ENCODE measurements around the gene CASP3. TPM values are rescaled to one million over a fixed set of nuclear protein-coding genes. Genes with fewer than 3 reads are reported as not detected.
"Not testable (repeated sequence)": the region's sequence is repeated elsewhere in the genome, so short reads cannot be mapped to it uniquely, and the experiment has no call there.

CASP3 gene
- total and polyA plus RNA-seq, 2 experiments from 2014 or later, result 53.6 to 81.2 TPM

DNA sequence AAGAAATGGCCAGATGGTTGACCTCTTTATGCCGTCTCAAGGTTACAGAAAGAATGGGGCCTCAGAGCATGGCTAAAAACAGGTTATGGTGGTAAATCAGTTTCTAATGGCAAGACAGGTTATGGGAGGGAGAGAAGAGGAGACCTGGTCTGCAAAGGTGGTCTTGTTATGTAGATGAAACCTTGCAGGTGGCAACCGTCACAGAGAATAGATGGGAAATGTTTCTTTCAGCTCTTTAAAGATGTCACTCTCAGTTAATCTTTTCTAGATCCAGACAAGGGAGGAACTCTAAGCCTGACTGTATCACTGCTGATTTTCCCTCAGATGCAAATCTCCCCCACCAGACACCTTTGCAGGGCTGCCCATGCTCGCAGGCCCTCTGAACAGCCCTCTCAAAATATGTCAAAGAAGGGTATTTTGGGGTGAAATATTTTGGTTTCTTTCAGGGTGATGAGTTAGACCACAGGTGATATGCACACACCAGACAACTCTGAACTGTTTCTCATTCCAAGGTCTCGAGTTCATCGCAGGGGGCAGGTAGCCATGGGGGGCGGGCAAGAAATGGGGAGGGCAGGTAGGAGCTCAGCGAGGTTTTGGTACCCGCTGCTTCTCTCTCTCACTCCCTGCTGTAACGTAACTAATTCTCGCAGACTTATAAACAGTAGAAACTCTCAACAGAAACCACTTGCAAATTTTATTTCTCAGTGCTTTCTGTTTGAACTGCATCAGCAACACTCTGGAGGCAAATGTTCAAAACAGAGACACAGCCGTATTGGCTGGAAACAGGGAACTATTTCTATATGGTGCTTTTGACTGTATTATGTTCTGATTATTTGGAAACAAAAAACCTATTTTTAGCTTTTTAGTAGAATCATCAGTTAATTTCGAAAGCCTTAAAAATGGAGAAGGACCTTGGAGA is 32.4 kb downstream of the CASP3 start:
- Histone ChIP-seq H4K20me1 (ENCODE audit: insufficient read depth, poor library complexity, severe bottlenecking) (no peaks in the 10 kb centered on the region), H3K9me2 (replicated peaks; ENCODE audit: insufficient read depth) (no peaks in the 10 kb centered on the region), H3K27me3 (no peaks in the 10 kb centered on the region), H3K79me2 (no peaks in the 10 kb centered on the region), H3K9me3 (ENCODE audit: low read depth) (peaks cover 4% of the 10 kb centered on the region), H3K36me3 (replicated peaks; ENCODE audit: insufficient read depth, low read depth) (no peaks in the 10 kb centered on the region), H3K4me1 (ENCODE audit: insufficient read depth) (peaks cover 6% of the 10 kb centered on the region), H3K4me2 (no peak overlapping the region), H3K27ac (no peak overlapping the region), H3K4me3 (no peak overlapping the region), H2AFZ (no peak overlapping the region)
- TF ChIP-seq, protein P1, sequence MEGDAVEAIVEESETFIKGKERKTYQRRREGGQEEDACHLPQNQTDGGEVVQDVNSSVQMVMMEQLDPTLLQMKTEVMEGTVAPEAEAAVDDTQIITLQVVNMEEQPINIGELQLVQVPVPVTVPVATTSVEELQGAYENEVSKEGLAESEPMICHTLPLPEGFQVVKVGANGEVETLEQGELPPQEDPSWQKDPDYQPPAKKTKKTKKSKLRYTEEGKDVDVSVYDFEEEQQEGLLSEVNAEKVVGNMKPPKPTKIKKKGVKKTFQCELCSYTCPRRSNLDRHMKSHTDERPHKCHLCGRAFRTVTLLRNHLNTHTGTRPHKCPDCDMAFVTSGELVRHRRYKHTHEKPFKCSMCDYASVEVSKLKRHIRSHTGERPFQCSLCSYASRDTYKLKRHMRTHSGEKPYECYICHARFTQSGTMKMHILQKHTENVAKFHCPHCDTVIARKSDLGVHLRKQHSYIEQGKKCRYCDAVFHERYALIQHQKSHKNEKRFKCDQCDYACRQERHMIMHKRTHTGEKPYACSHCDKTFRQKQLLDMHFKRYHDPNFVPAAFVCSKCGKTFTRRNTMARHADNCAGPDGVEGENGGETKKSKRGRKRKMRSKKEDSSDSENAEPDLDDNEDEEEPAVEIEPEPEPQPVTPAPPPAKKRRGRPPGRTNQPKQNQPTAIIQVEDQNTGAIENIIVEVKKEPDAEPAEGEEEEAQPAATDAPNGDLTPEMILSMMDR (IDR thresholded peaks at IDR 0.05; ENCODE audit: poor library complexity), result no peak
- TF ChIP-seq EZH2phosphoT487 (IDR thresholded peaks at IDR 0.05; ENCODE audit: low read depth, severe bottlenecking, unreplicated experiment) (no peak), EZH2 (IDR thresholded peaks at IDR 0.05; ENCODE audit: borderline replicate concordance) (no peak)
- DNase-seq (ENCODE audit: low spot score), result no peak
- 80% methylated on average over 12 of the region's 12 CpGs for WGBS (ENCODE audit: low lambda C conversion rate, missing lambda C conversion rate)

DNA sequence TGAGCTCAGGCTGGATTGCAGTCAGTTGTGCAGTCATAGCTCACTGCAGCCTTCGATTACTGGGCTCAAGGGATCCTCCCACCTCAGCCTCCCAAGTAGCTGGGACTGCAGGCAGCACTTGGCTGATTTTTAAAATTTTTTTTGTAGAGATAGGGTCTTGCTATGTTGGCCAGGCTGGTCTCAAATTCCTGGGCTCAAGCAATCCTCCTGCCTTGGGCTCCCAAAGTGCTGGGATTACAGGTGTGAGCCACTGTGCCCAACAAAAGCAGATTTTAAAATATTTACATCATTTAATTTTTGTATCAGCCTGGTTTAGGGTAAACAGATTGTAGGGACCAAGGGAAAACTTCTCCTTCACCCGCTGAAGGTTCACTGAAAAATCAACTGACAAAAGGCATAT is 33.1 kb downstream of the CASP3 start:
- not testable (repeated sequence) for H3K9me3 ChIP-seq (ENCODE audit: low read depth); H3K36me3 ChIP-seq (replicated peaks; ENCODE audit: insufficient read depth, low read depth); H4K20me1 ChIP-seq (ENCODE audit: insufficient read depth, poor library complexity, severe bottlenecking); H2AFZ ChIP-seq; H3K27me3 ChIP-seq; H3K4me3 ChIP-seq; H3K4me1 ChIP-seq (ENCODE audit: insufficient read depth); H3K9me2 ChIP-seq (replicated peaks; ENCODE audit: insufficient read depth); H3K27ac ChIP-seq; H3K79me2 ChIP-seq; H3K4me2 ChIP-seq; DNase-seq (ENCODE audit: low spot score)
- 86% methylated on average over 2 of the region's 2 CpGs for WGBS (ENCODE audit: low lambda C conversion rate, missing lambda C conversion rate)

DNA sequence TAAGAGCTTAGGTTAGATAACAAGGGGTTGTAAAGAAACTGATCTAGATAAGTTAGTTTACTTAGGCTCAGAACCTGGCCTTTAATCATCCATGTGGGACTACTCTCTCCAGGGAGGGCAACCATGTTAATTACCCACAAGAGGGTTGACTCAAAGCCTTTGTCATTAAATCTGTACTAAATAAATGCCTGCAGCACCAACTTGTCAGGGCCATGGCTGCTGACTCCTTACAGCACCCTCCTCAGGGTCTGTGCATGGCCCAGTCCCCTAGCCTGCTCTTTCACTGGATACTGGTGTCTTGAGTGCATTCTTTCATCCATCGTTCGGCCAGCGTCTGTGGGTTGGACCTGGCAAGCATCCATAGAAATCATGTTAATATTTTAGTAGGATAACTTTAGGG is 34.7 kb downstream of the CASP3 start:
- TF ChIP-seq, protein P1 (IDR thresholded peaks at IDR 0.05; ENCODE audit: poor library complexity), result no peak
- no peak for TF ChIP-seq EZH2phosphoT487 (IDR thresholded peaks at IDR 0.05; ENCODE audit: low read depth, severe bottlenecking, unreplicated experiment)
- TF ChIP-seq EZH2 (IDR thresholded peaks at IDR 0.05; ENCODE audit: borderline replicate concordance), result no peak
- H3K9me3 ChIP-seq (ENCODE audit: low read depth), result peaks cover 4% of the 10 kb centered on the region
- DNase-seq (ENCODE audit: low spot score), result no peak
- H3K27ac ChIP-seq, result no peak overlapping the region
- 97% methylated on average over 3 of the region's 3 CpGs for WGBS (ENCODE audit: low lambda C conversion rate, missing lambda C conversion rate)
- no peak overlapping the region for H2AFZ ChIP-seq
- H3K4me3 ChIP-seq, result no peak overlapping the region
- H3K27me3 ChIP-seq, result no peaks in the 10 kb centered on the region
- no peak overlapping the region for H3K4me2 ChIP-seq
- H3K4me1 ChIP-seq (ENCODE audit: insufficient read depth), result peaks cover 6% of the 10 kb centered on the region
- no peaks in the 10 kb centered on the region for H3K9me2 ChIP-seq (replicated peaks; ENCODE audit: insufficient read depth)
- no peaks in the 10 kb centered on the region for H3K36me3 ChIP-seq (replicated peaks; ENCODE audit: insufficient read depth, low read depth)
- H4K20me1 ChIP-seq (ENCODE audit: insufficient read depth, poor library complexity, severe bottlenecking), result no peaks in the 10 kb centered on the region
- no peaks in the 10 kb centered on the region for H3K79me2 ChIP-seq

DNA sequence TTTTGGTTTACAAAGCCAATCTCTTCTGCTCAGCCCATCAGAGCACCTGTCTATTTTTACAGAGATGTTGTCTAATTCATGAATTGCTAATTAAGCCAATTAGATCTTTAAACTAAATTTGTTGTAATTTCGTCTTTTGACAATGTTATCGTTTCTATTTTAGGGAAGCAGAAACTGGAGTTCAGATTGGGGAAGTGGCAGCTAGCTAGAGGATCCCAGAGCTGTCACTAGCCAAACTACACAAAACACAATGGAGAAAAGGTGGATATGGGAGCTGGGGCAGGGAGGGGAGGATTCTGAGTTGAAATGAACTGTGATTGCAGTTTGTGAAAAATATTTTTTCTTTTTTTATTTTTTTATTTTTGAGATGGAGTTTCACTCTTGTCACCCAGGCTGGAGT is 35.8 kb downstream of the CASP3 start:
- TF ChIP-seq EZH2 (IDR thresholded peaks at IDR 0.05; ENCODE audit: borderline replicate concordance), result no peak
- no peak for TF ChIP-seq EZH2phosphoT487 (IDR thresholded peaks at IDR 0.05; ENCODE audit: low read depth, severe bottlenecking, unreplicated experiment)
- TF ChIP-seq, protein P1 (IDR thresholded peaks at IDR 0.05; ENCODE audit: poor library complexity), result no peak
- no peak for DNase-seq (ENCODE audit: low spot score)
- Histone ChIP-seq H3K4me3 (no peak overlapping the region), H2AFZ (no peak overlapping the region), H3K36me3 (replicated peaks; ENCODE audit: insufficient read depth, low read depth) (no peaks in the 10 kb centered on the region), H3K9me2 (replicated peaks; ENCODE audit: insufficient read depth) (no peaks in the 10 kb centered on the region), H3K4me1 (ENCODE audit: insufficient read depth) (peaks cover 6% of the 10 kb centered on the region), H3K79me2 (no peaks in the 10 kb centered on the region), H3K4me2 (no peak overlapping the region), H3K9me3 (ENCODE audit: low read depth) (peaks cover 4% of the 10 kb centered on the region), H4K20me1 (ENCODE audit: insufficient read depth, poor library complexity, severe bottlenecking) (no peaks in the 10 kb centered on the region), H3K27me3 (no peaks in the 10 kb centered on the region), H3K27ac (no peak overlapping the region)
- WGBS (ENCODE audit: low lambda C conversion rate, missing lambda C conversion rate), result 95% methylated on average over 2 of the region's 2 CpGs

Measured in hepatocyte (in vitro differentiated cells).